ENCODE measurements around the gene WDR74. TPM values are rescaled to one million over a fixed set of nuclear protein-coding genes. Genes with fewer than 3 reads are reported as not detected.

Gene WDR74
- total RNA-seq, 1 donor from 2014 or later: 53.5 TPM

DNA sequence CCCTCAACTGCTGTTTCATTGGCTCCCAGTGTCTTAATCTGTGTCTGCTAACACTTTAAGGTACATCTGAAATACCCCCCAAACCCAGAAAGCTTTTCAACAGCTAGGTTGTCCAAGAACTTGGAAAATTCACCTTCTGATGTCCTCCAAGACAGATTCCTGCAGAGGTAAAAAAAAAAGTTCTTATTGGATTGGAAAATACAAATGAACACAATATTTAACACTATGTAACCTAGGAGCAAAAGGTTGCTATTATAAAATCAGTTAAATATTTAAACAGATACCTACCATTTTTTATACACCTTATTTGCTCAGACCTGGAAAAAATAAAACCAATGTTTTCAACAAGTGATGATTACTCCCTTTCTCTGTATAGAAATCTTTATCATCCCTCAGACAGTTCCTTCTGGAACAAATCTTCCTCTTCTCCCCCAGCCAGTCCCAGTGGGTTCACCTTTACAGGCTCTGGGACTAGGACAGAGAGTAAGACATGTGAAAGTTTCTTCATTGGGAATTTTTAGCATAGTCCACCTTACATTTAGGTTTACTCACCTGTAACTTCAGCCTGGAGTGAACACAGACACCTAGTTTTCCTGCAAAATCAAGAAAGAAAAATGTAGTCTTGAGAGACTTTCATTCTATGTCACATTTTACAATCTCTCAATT is 13.3 kb upstream of the WDR74 start:
- Histone ChIP-seq H3K4me3 (ENCODE audit: insufficient read depth, low read depth, low read length) (peak overlapping the region; percentile 92), H3K27ac (ENCODE audit: low read depth, low read length) (no peak overlapping the region), H3K79me2 (ENCODE audit: insufficient read depth, low read length) (peaks cover 45% of the 10 kb centered on the region), H3K4me2 (ENCODE audit: low read length) (peak overlapping the region; percentile 99), H3K4me1 (ENCODE audit: insufficient read depth, low read length) (peaks cover 18% of the 10 kb centered on the region), H3K36me3 (ENCODE audit: insufficient read depth, low read length) (peaks cover 35% of the 10 kb centered on the region), H3K9me3 (ENCODE audit: insufficient read depth, low read depth, low read length) (no peaks in the 10 kb centered on the region), H4K20me1 (ENCODE audit: insufficient read depth, low read length) (peaks cover 46% of the 10 kb centered on the region), H3K27me3 (ENCODE audit: insufficient read depth, low read length) (no peaks in the 10 kb centered on the region), H2AFZ (ENCODE audit: low read depth, low read length) (no peak overlapping the region), H3K9ac (ENCODE audit: low read length) (peak overlapping the region; percentile 91)
- H3K36me3 Mint-ChIP-seq (ENCODE audit: low read depth, unreplicated experiment): peaks cover 30% of the 10 kb centered on the region
- peaks cover 25% of the 10 kb centered on the region for H3K4me1 Mint-ChIP-seq (ENCODE audit: low read depth, unreplicated experiment)
- peak overlapping the region; percentile 98 for H3K4me3 Mint-ChIP-seq (ENCODE audit: unreplicated experiment)
- TF ChIP-seq, protein P1, sequence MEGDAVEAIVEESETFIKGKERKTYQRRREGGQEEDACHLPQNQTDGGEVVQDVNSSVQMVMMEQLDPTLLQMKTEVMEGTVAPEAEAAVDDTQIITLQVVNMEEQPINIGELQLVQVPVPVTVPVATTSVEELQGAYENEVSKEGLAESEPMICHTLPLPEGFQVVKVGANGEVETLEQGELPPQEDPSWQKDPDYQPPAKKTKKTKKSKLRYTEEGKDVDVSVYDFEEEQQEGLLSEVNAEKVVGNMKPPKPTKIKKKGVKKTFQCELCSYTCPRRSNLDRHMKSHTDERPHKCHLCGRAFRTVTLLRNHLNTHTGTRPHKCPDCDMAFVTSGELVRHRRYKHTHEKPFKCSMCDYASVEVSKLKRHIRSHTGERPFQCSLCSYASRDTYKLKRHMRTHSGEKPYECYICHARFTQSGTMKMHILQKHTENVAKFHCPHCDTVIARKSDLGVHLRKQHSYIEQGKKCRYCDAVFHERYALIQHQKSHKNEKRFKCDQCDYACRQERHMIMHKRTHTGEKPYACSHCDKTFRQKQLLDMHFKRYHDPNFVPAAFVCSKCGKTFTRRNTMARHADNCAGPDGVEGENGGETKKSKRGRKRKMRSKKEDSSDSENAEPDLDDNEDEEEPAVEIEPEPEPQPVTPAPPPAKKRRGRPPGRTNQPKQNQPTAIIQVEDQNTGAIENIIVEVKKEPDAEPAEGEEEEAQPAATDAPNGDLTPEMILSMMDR (IDR thresholded peaks at IDR 0.05; ENCODE audit: insufficient read depth, low read depth, low read length): no peak
- TF ChIP-seq EZH2 (IDR thresholded peaks at IDR 0.05; ENCODE audit: insufficient read depth, low read length): no peak
- no peak for DNase-seq (ENCODE audit: low read depth)
- FAIRE-seq: no peak
- H3K27me3 Mint-ChIP-seq (ENCODE audit: low read depth, unreplicated experiment): no peaks in the 10 kb centered on the region
- peak overlapping the region; percentile 74 for H3K27ac Mint-ChIP-seq (ENCODE audit: unreplicated experiment)
- no peaks in the 10 kb centered on the region for H3K9me3 Mint-ChIP-seq (ENCODE audit: unreplicated experiment)

DNA sequence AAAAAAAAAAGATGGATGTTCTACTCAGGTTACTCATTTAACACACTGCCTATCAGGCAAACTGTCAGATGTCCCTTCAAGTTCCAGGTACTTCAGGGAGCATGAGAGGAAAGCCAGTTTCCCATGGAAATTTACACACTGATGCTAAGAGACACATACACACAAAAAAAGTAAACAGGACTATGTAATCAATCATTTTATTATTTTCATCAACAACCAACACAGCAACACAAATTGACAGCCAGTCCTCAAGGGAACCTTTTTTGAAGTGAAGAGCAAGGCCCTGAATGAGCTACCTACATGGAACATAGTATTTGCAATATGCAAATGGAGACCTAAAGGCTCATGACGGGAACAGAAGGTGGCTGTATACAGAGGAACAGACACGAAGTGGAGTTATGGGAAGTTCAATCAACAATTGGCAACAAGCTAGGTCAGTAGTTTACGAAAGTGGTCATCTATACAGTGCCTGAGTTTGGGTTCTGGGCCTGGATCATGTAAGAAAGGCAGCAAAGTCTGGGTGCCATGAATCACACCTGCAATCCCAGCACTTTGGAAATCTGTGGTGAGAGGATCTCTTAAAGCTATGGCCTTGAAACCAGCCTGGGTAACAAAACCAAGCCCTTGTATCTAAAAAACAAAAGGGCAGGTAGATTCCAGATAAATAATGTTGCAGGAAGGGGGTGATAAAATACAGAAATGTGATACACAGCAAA is 12.6 kb upstream of the WDR74 start:
- H3K27me3 ChIP-seq (ENCODE audit: insufficient read depth, low read length): no peaks in the 10 kb centered on the region
- peaks cover 40% of the 10 kb centered on the region for H3K79me2 ChIP-seq (ENCODE audit: insufficient read depth, low read length)
- Mint-ChIP-seq H3K9me3 (ENCODE audit: unreplicated experiment) (no peaks in the 10 kb centered on the region), H3K27ac (ENCODE audit: unreplicated experiment) (peak overlapping the region; percentile 72), H3K36me3 (ENCODE audit: low read depth, unreplicated experiment) (peaks cover 30% of the 10 kb centered on the region), H3K4me3 (ENCODE audit: unreplicated experiment) (peak overlapping the region; percentile 98), H3K4me1 (ENCODE audit: low read depth, unreplicated experiment) (peaks cover 23% of the 10 kb centered on the region), H3K27me3 (ENCODE audit: low read depth, unreplicated experiment) (no peaks in the 10 kb centered on the region)
- DNase-seq (ENCODE audit: low read depth) (no peak), FAIRE-seq (no peak)
- peak overlapping the region; percentile 99 for H3K4me2 ChIP-seq (ENCODE audit: low read length)
- H3K9me3 ChIP-seq (ENCODE audit: insufficient read depth, low read depth, low read length): no peaks in the 10 kb centered on the region
- H3K9ac ChIP-seq (ENCODE audit: low read length): no peak overlapping the region
- H2AFZ ChIP-seq (ENCODE audit: low read depth, low read length): no peak overlapping the region
- peaks cover 18% of the 10 kb centered on the region for H3K4me1 ChIP-seq (ENCODE audit: insufficient read depth, low read length)
- H3K4me3 ChIP-seq (ENCODE audit: insufficient read depth, low read depth, low read length): no peak overlapping the region
- peaks cover 35% of the 10 kb centered on the region for H3K36me3 ChIP-seq (ENCODE audit: insufficient read depth, low read length)
- H4K20me1 ChIP-seq (ENCODE audit: insufficient read depth, low read length): peaks cover 46% of the 10 kb centered on the region
- H3K27ac ChIP-seq (ENCODE audit: low read depth, low read length): no peak overlapping the region
- TF ChIP-seq, protein P1 (IDR thresholded peaks at IDR 0.05; ENCODE audit: insufficient read depth, low read depth, low read length): no peak
- no peak for TF ChIP-seq EZH2 (IDR thresholded peaks at IDR 0.05; ENCODE audit: insufficient read depth, low read length)

Measured in astrocyte (in vitro differentiated cells and primary cell).